ENCODE data around the gene SLC25A31.

The SLC25A31 gene

GRCh38 chr4:127747883-127748282, 17.7 kb downstream of the SLC25A31 start:
- H2BK5ac ChIP-seq (ENCODE audit: low read depth, low read length, poor library complexity), result no peak overlapping the region
- no peak overlapping the region for H3K4me3 ChIP-seq (ENCODE audit: low read depth, low read length)
- no peak overlapping the region for H2BK12ac ChIP-seq (ENCODE audit: low read length)
- H3K4me1 ChIP-seq (ENCODE audit: control insufficient read depth in 1 of 2, insufficient read depth in 2 of 2, low read length in 2 of 2), result no peaks in the 10 kb centered on the region
- H3K18ac ChIP-seq (ENCODE audit: low read length), result no peak overlapping the region
- H3K27ac ChIP-seq (ENCODE audit: low read depth, low read length), result no peak overlapping the region
- H2BK120ac ChIP-seq (ENCODE audit: insufficient read depth, low read length, poor library complexity), result no peak overlapping the region
- H3K79me2 ChIP-seq (ENCODE audit: control insufficient read depth, insufficient read depth, low read length, poor library complexity), result no peaks in the 10 kb centered on the region
- H4K91ac ChIP-seq (ENCODE audit: low read depth, low read length), result no peak overlapping the region
- H3K14ac ChIP-seq (ENCODE audit: low read length), result no peak overlapping the region
- peaks cover 3% of the 10 kb centered on the region for H3K9me3 ChIP-seq (ENCODE audit: insufficient read depth, low read depth, low read length)
- H3K4me2 ChIP-seq (ENCODE audit: low read length), result no peak overlapping the region
- H3K36me3 ChIP-seq (ENCODE audit: control insufficient read depth in 1 of 2, insufficient read depth in 2 of 2, low read length in 2 of 2), result no peaks in the 10 kb centered on the region
- H4K8ac ChIP-seq (ENCODE audit: low read depth, low read length), result no peak overlapping the region
- no peak overlapping the region for H4K12ac ChIP-seq (ENCODE audit: low read depth, low read length)
- no peak overlapping the region for H3K4ac ChIP-seq (ENCODE audit: low read depth, low read length)
- no peak for DNase-seq
- no CpG with 5 or more reads among the region's 4 CpGs for WGBS (ENCODE audit: extremely low coverage, insufficient coverage, insufficient read length)
- no peak overlapping the region for H2AFZ ChIP-seq (ENCODE audit: insufficient read depth, low read length, poor library complexity)
- no peaks in the 10 kb centered on the region for H3K79me1 ChIP-seq (ENCODE audit: low read length)
- no peak overlapping the region for H3K9ac ChIP-seq (ENCODE audit: low read length)
- H2AK5ac ChIP-seq (ENCODE audit: low read length), result no peak overlapping the region
- no peak overlapping the region for H3K23ac ChIP-seq (ENCODE audit: low read length)
- H3K27me3 ChIP-seq (ENCODE audit: insufficient read depth, low read length), result no peaks in the 10 kb centered on the region

- H2BK12ac ChIP-seq (ENCODE audit: low read length), result no peak overlapping the region
- no peaks in the 10 kb centered on the region for H3K36me3 ChIP-seq (ENCODE audit: control insufficient read depth in 1 of 2, insufficient read depth in 2 of 2, low read length in 2 of 2)
- no peak overlapping the region for H2AFZ ChIP-seq (ENCODE audit: insufficient read depth, low read length, poor library complexity)
- no peak overlapping the region for H3K9ac ChIP-seq (ENCODE audit: low read length)
- H3K79me2 ChIP-seq (ENCODE audit: control insufficient read depth, insufficient read depth, low read length, poor library complexity), result no peaks in the 10 kb centered on the region
- DNase-seq, result no peak
- no peak overlapping the region for H3K4me3 ChIP-seq (ENCODE audit: low read depth, low read length)
- no peaks in the 10 kb centered on the region for H3K27me3 ChIP-seq (ENCODE audit: insufficient read depth, low read length)
- no peak overlapping the region for H3K18ac ChIP-seq (ENCODE audit: low read length)
- H3K14ac ChIP-seq (ENCODE audit: low read length), result no peak overlapping the region
- H3K23ac ChIP-seq (ENCODE audit: low read length), result no peak overlapping the region
- no peak overlapping the region for H2AK5ac ChIP-seq (ENCODE audit: low read length)
- H3K4me1 ChIP-seq (ENCODE audit: control insufficient read depth in 1 of 2, insufficient read depth in 2 of 2, low read length in 2 of 2), result no peaks in the 10 kb centered on the region
- no peak overlapping the region for H4K12ac ChIP-seq (ENCODE audit: low read depth, low read length)
- no peak overlapping the region for H3K4ac ChIP-seq (ENCODE audit: low read depth, low read length)
- WGBS (ENCODE audit: extremely low coverage, insufficient coverage, insufficient read length), result no CpG with 5 or more reads among the region's 2 CpGs
- H3K9me3 ChIP-seq (ENCODE audit: insufficient read depth, low read depth, low read length), result peaks cover 3% of the 10 kb centered on the region
- no peaks in the 10 kb centered on the region for H3K79me1 ChIP-seq (ENCODE audit: low read length)
- H4K91ac ChIP-seq (ENCODE audit: low read depth, low read length), result no peak overlapping the region
- H4K8ac ChIP-seq (ENCODE audit: low read depth, low read length), result no peak overlapping the region
- H3K4me2 ChIP-seq (ENCODE audit: low read length), result no peak overlapping the region
- no peak overlapping the region for H2BK120ac ChIP-seq (ENCODE audit: insufficient read depth, low read length, poor library complexity)
- no peak overlapping the region for H2BK5ac ChIP-seq (ENCODE audit: low read depth, low read length, poor library complexity)
- H3K27ac ChIP-seq (ENCODE audit: low read depth, low read length), result no peak overlapping the region
Observed at GRCh38 chr4:127748957-127749356, 18.8 kb downstream of the SLC25A31 start.

GRCh38 chr4:127756906-127757305, 26.7 kb downstream of the SLC25A31 start:
- Histone ChIP-seq H3K79me1 (ENCODE audit: low read length) (no peaks in the 10 kb centered on the region), H4K91ac (ENCODE audit: low read depth, low read length) (no peak overlapping the region)

GRCh38 chr4:127759228-127759820, 29.1 kb downstream of the SLC25A31 start:
- Histone ChIP-seq H3K14ac (ENCODE audit: low read length) (no peak overlapping the region), H3K9ac (ENCODE audit: low read length) (no peak overlapping the region), H3K4me2 (ENCODE audit: low read length) (no peak overlapping the region), H2BK120ac (ENCODE audit: insufficient read depth, low read length, poor library complexity) (no peak overlapping the region), H3K18ac (ENCODE audit: low read length) (no peak overlapping the region), H2BK5ac (ENCODE audit: low read depth, low read length, poor library complexity) (no peak overlapping the region), H2AK5ac (ENCODE audit: low read length) (no peak overlapping the region), H3K36me3 (ENCODE audit: control insufficient read depth in 1 of 2, insufficient read depth in 2 of 2, low read length in 2 of 2) (no peaks in the 10 kb centered on the region), H3K4me3 (ENCODE audit: low read depth, low read length) (no peak overlapping the region), H3K4ac (ENCODE audit: low read depth, low read length) (no peak overlapping the region), H3K79me1 (ENCODE audit: low read length) (no peaks in the 10 kb centered on the region), H4K8ac (ENCODE audit: low read depth, low read length) (no peak overlapping the region), H3K9me3 (ENCODE audit: insufficient read depth, low read depth, low read length) (no peaks in the 10 kb centered on the region), H3K79me2 (ENCODE audit: control insufficient read depth, insufficient read depth, low read length, poor library complexity) (no peaks in the 10 kb centered on the region), H4K12ac (ENCODE audit: low read depth, low read length) (no peak overlapping the region), H4K91ac (ENCODE audit: low read depth, low read length) (no peak overlapping the region), H2BK12ac (ENCODE audit: low read length) (no peak overlapping the region), H3K4me1 (ENCODE audit: control insufficient read depth in 1 of 2, insufficient read depth in 2 of 2, low read length in 2 of 2) (no peaks in the 10 kb centered on the region), H2AFZ (ENCODE audit: insufficient read depth, low read length, poor library complexity) (no peak overlapping the region), H3K27me3 (ENCODE audit: insufficient read depth, low read length) (no peaks in the 10 kb centered on the region), H3K23ac (ENCODE audit: low read length) (no peak overlapping the region), H3K27ac (ENCODE audit: low read depth, low read length) (no peak overlapping the region)
- no CpG with 5 or more reads among the region's 2 CpGs for WGBS (ENCODE audit: extremely low coverage, insufficient coverage, insufficient read length)
- DNase-seq, result no peak

More at GRCh38 chr4:127756906-127757305, 26.7 kb downstream of the SLC25A31 start:
- no peak overlapping the region for H3K27ac ChIP-seq (ENCODE audit: low read depth, low read length)
- no peaks in the 10 kb centered on the region for H3K4me1 ChIP-seq (ENCODE audit: control insufficient read depth in 1 of 2, insufficient read depth in 2 of 2, low read length in 2 of 2)
- H2BK12ac ChIP-seq (ENCODE audit: low read length), result no peak overlapping the region
- no peak overlapping the region for H2BK5ac ChIP-seq (ENCODE audit: low read depth, low read length, poor library complexity)
- no peaks in the 10 kb centered on the region for H3K79me2 ChIP-seq (ENCODE audit: control insufficient read depth, insufficient read depth, low read length, poor library complexity)
- H4K8ac ChIP-seq (ENCODE audit: low read depth, low read length), result no peak overlapping the region
- DNase-seq, result no peak
- no peak overlapping the region for H3K14ac ChIP-seq (ENCODE audit: low read length)
- H3K18ac ChIP-seq (ENCODE audit: low read length), result no peak overlapping the region
- H3K4ac ChIP-seq (ENCODE audit: low read depth, low read length), result no peak overlapping the region
- H2AK5ac ChIP-seq (ENCODE audit: low read length), result no peak overlapping the region
- no peak overlapping the region for H2AFZ ChIP-seq (ENCODE audit: insufficient read depth, low read length, poor library complexity)
- H3K9me3 ChIP-seq (ENCODE audit: insufficient read depth, low read depth, low read length), result no peaks in the 10 kb centered on the region
- no peaks in the 10 kb centered on the region for H3K27me3 ChIP-seq (ENCODE audit: insufficient read depth, low read length)
- H3K36me3 ChIP-seq (ENCODE audit: control insufficient read depth in 1 of 2, insufficient read depth in 2 of 2, low read length in 2 of 2), result no peaks in the 10 kb centered on the region
- WGBS (ENCODE audit: extremely low coverage, insufficient coverage, insufficient read length), result no CpG with 5 or more reads among the region's 2 CpGs
- H3K4me2 ChIP-seq (ENCODE audit: low read length), result no peak overlapping the region
- no peak overlapping the region for H4K12ac ChIP-seq (ENCODE audit: low read depth, low read length)
- no peak overlapping the region for H3K23ac ChIP-seq (ENCODE audit: low read length)
- no peak overlapping the region for H3K9ac ChIP-seq (ENCODE audit: low read length)
- H3K4me3 ChIP-seq (ENCODE audit: low read depth, low read length), result no peak overlapping the region
- H2BK120ac ChIP-seq (ENCODE audit: insufficient read depth, low read length, poor library complexity), result no peak overlapping the region

Data from trophoblast cell (in vitro differentiated cells and primary cell).